GM06990 (cell line): ENCODE results near the gene OR2T10.

ENCODE experiments used
- DNase-seq: peaks from one replicate; pipeline ENCODE4 v3.0.0-alpha.2; 2011; ENCODE audit not compliant: insufficient read length; ENCODE audit errors: extremely low read depth
- H3K27me3 ChIP-seq: replicated peaks from 2 replicates; pipeline ENCODE4 v1.6.0; 2011; ENCODE audit warnings: low read length; ENCODE audit not compliant: control insufficient read depth, insufficient read depth
- H3K36me3 ChIP-seq: 2 replicates; pipeline ENCODE4 v1.5.1; 2011; ENCODE audit warnings: low read length; ENCODE audit not compliant: control insufficient read depth, insufficient read depth
- H3K4me3 ChIP-seq: replicated peaks from 2 replicates; pipeline ENCODE4 v1.5.1; 2011; ENCODE audit warnings: low read depth, mild to moderate bottlenecking, control low read depth, low read length
- CTCF ChIP-seq: IDR thresholded peaks from 2 replicates; pipeline ENCODE4 v1.5.1; 2011; ENCODE audit warnings: low read length, control low read depth, mild to moderate bottlenecking, inconsistent platforms; ENCODE audit not compliant: insufficient read depth, poor library complexity, severe bottlenecking

The OR2T10 gene

GRCh38 chr1:248630551-248630950 is 33.1 kb upstream of the OR2T10 start:
- DNase-seq = no peak
- TF ChIP-seq CTCF = no peak
- no peaks in the 10 kb centered on the region for H3K36me3 ChIP-seq
- no peak overlapping the region for H3K4me3 ChIP-seq
- H3K27me3 ChIP-seq = no peaks in the 10 kb centered on the region

- DNase-seq = peak; percentile 60
- peak overlapping the region; percentile 25 for H3K4me3 ChIP-seq
- H3K36me3 ChIP-seq = no peaks in the 10 kb centered on the region
- H3K27me3 ChIP-seq = no peaks in the 10 kb centered on the region
- no peak for TF ChIP-seq CTCF
Measured at GRCh38 chr1:248627971-248628844, 30.7 kb upstream of the OR2T10 start.

GRCh38 chr1:248625971-248626370 is 28.5 kb upstream of the OR2T10 start:
- no peak for DNase-seq
- H3K36me3 ChIP-seq = no peaks in the 10 kb centered on the region
- H3K4me3 ChIP-seq = no peak overlapping the region
- TF ChIP-seq CTCF = no peak
- no peaks in the 10 kb centered on the region for H3K27me3 ChIP-seq

GRCh38 chr1:248625166-248625565 is 27.7 kb upstream of the OR2T10 start:
- no peaks in the 10 kb centered on the region for H3K27me3 ChIP-seq
- DNase-seq = no peak
- H3K4me3 ChIP-seq = no peak overlapping the region
- no peak for TF ChIP-seq CTCF
- no peaks in the 10 kb centered on the region for H3K36me3 ChIP-seq

- H3K4me3 ChIP-seq = no peak overlapping the region
- H3K27me3 ChIP-seq = no peaks in the 10 kb centered on the region
- H3K36me3 ChIP-seq = no peaks in the 10 kb centered on the region
- peak; percentile 47 for TF ChIP-seq CTCF
- DNase-seq = peak; percentile 57
Measured at GRCh38 chr1:248622570-248623001, 25.1 kb upstream of the OR2T10 start.
